ENCODE data around the gene REEP1.

GRCh38 chr2:86311879-86312278, 25.5 kb downstream of the REEP1 start:
- TF ChIP-seq CTCF (IDR thresholded peaks at IDR 0.05) (no peak), ZFX (IDR thresholded peaks at IDR 0.05; ENCODE audit: borderline replicate concordance) (no peak)
